RKO (cell line): ENCODE measurements around the gene C1orf56.

ENCODE experiments used
- DNase-seq: peaks from one replicate; pipeline ENCODE4 v3.0.0-alpha.2; 2016; ENCODE audit warnings: low spot score

The C1orf56 gene

GRCh38 chr1:151047591-151047924 lies at the start of gene C1orf56:
C1orf56 (plus strand) TSS chr1:151047751; CDS start chr1:151047848, 97 bp downstream.
- peak; percentile 75 for DNase-seq

GRCh38 chr1:150997949-150998348 lies 49.6 kb upstream of the C1orf56 start:
- no peak for DNase-seq

- DNase-seq, result peak; percentile 79
These were observed 48.4 kb upstream of the C1orf56 start for GRCh38 chr1:150999051-150999674.

GRCh38 chr1:150999926-151000325 lies 47.6 kb upstream of the C1orf56 start:
- DNase-seq, result no peak

- no peak for DNase-seq
These were observed 47.1 kb upstream of the C1orf56 start for GRCh38 chr1:151000408-151000807.

GRCh38 chr1:151001602-151002001 lies 45.9 kb upstream of the C1orf56 start:
- DNase-seq, result no peak

GRCh38 chr1:151002051-151002450 lies 45.5 kb upstream of the C1orf56 start:
- DNase-seq, result no peak

- no peak for DNase-seq
These were observed 44.9 kb upstream of the C1orf56 start for GRCh38 chr1:151002611-151003010.

- no peak for DNase-seq
These were observed 44.4 kb upstream of the C1orf56 start for GRCh38 chr1:151003180-151003579.

GRCh38 chr1:151005729-151006319 lies 41.7 kb upstream of the C1orf56 start:
- DNase-seq, result no peak

GRCh38 chr1:151006327-151007052 lies 41.1 kb upstream of the C1orf56 start, which contains the start of gene MINDY1:
MINDY1 (minus strand) TSS chr1:151006902; CDS start chr1:151002617, 4,285 bp downstream.
- DNase-seq, result peak; percentile 93

- no peak for DNase-seq
These were observed 39.7 kb upstream of the C1orf56 start for GRCh38 chr1:151007853-151008243.

GRCh38 chr1:151008244-151009205 lies 39.0 kb upstream of the C1orf56 start, which contains the start of gene PRUNE1:
PRUNE1 (plus strand) TSS chr1:151008449; CDS start chr1:151008633, 184 bp downstream.
- peak; percentile 98 for DNase-seq

- DNase-seq, result peak; percentile 76
These were observed 38.4 kb upstream of the C1orf56 start for GRCh38 chr1:151009206-151009587.

- no peak for DNase-seq
These were observed 37.7 kb upstream of the C1orf56 start for GRCh38 chr1:151009674-151010345.

- no peak for DNase-seq
These were observed 37.2 kb upstream of the C1orf56 start for GRCh38 chr1:151010346-151010726.

GRCh38 chr1:151011154-151011850 lies 36.2 kb upstream of the C1orf56 start:
- DNase-seq, result no peak

GRCh38 chr1:151012684-151013471 lies 34.7 kb upstream of the C1orf56 start:
- no peak for DNase-seq

GRCh38 chr1:151013518-151013917 lies 34.0 kb upstream of the C1orf56 start:
- DNase-seq, result no peak

GRCh38 chr1:151024540-151025146 lies 22.9 kb upstream of the C1orf56 start:
- DNase-seq, result peak; percentile 50
